GM03348 (cell line): Measurements from ENCODE around the gene VAMP5.
A peak's percentile ranks its signal among the peaks of the same experiment; 100 is the strongest.
"Not testable (repeated sequence)": the region's sequence is repeated elsewhere in the genome, so short reads cannot be mapped to it uniquely, and the experiment has no call there.

Source experiments
- DNase-seq: peaks from one replicate; pipeline ENCODE4 v3.0.0; 2012; ENCODE audit warnings: low spot score

The VAMP5 gene

DNA sequence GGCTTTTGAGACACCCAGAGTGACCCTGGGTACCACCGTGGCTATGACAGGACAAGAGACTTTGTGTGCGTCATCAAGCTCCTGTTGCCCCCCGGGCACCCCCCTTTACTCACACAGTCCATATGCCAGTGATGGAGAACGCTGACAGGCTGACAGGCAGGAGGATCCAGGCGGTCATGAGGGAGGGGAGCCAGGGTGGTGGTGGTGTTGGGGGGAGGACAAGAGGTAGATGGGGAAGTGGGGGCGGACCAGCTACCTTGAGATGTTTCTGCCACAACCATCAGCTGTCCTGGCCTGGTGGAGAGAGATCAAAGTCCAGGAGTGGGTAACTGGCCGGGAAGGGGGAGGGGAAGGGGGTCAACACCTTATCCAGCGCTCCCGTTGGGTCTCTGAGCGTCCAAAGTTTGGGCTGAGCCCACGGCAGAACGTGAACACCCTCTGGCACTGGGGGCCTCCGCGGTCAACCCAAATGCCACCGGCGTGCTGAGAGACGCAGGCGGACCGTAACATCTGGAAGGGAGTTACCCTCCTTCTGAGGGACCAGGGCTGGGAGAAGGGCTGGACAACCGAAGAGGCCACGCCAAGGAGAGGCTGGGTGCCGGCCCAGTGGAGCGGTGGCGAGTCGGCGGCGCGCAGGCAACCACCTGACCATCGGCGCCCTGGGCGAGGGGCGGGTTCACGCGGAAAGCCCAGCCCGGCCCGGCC is 17.7 kb downstream of the VAMP5 start:
- DNase-seq: peak; percentile 79

DNA sequence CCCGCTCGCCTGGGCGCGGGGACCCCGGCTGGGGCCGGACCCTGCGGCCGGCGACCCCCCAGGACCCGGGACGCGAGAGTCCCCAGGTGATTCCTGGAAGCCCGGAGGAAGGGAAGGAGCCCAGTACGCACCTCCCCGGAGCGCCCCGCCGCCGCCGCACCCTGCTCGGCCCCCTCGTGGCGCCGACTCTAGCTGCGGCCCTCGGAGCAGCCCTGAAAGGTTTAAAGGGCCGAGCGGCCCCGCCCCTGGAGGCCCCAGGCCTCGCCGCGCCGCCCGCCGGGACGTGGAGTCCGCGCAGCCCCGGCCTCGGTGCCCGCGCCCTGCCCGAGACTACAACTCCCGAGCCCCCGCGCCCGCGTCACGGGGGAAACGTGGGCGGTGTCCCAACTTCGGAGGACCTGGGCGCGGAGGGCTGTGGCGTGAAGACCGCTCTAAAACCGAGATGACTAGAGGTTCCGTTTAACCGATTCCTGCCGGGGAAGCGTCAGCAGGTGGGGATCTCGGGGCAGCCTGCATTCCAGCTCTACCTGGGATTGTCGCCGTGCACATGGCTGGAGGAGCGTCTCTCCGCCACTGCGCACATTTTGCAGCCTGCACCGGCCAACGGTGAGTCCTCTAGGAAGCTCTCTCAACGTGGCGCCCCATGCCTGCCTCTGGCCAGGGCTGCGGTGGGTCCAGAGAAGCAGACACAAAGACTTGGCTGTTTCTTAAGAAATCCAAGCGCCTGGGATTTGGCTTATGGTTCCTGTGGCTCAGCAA is 18.4 kb downstream of the VAMP5 start, which contains the start of gene TMEM150A:
Gene TMEM150A (minus strand): TSS at position 223 of the 759 bp plus-strand sequence. CDS start 750 bp downstream, outside the sequence.
- peak; percentile 96 for DNase-seq

DNA sequence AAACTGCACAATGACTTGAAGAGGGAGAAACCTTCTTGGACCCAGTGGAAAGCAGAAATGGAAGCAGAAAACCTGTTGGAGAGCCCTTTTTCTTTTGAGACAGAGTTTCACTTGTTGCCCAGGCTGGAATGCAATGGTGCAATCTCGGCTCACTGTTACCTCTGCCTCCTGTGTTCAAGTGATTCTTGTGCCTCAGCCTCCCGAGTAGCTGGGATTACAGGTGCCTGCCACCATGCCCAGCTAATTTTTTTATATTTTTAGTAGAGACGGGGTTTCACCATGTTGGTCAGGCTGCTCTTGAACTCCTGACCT is 19.9 kb downstream of the VAMP5 start:
- DNase-seq: not testable (repeated sequence)

DNA sequence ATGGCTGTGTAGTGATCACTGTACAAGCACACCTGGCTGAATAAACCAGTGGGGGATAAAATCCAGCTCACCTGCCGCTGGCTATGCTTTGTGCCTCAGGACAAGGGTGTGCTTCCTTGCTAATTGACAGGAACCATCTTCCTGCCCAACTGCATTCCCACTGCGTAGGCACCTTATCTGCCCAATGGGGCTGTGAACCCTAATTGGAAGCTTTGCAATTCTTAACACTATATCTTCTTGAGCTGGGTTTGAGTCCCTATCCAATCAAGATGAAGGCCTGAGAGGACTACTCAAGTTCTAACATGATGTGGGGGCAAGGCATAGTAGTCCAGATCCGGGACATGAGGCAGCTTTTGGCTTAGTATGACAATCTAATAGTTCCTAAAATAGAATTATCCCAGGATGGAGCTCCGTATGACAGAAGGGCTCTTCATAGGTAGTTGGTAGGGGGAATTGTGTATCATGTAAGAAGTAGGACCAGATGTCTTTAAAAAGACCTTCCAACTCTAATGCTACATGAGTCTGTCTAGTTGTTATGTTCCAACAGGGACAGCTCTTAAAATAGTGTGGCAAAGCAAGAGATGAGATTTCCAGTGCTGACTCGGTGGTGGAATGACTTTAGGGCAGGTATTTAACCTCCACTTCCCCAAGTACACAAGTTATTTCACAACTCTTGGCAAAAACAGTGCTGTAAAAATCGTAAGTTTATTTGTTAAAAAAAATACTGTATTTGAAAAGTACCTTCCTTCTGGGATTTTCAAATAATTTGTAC is 20.5 kb downstream of the VAMP5 start:
- DNase-seq: no peak

DNA sequence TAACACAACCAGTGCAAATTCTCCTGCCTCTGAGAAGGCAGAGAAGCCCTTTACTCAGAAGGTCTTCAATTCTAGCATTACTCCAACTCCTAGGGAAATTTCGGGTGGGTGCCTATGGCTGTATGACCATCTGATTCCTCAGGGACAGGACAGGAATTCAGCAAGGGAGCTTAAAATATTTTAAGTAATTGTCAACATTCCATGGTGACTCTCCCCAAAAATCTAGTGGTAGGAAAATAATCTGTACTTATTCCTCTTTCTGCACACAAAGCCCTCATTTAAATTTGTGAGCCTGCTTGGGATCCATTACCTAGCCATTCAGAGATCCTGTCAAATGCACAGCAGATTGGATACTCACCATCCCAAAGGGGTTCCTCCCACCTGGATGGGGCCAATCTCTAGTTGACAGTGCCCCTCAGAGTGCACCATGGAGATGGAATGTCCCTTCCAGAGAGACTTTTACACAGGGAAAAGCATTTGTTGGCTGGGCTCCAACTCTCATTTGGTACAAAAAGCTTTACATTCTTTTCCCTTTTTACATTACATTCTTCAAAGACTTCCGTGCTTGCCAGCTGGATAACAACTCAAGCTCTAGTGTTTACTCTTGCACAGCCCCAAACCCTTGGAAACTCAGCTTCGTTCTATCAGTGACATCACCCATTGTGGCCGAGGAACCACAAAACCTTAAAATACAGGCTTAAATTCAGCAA is 21.3 kb downstream of the VAMP5 start:
- peak; percentile 53 for DNase-seq

DNA sequence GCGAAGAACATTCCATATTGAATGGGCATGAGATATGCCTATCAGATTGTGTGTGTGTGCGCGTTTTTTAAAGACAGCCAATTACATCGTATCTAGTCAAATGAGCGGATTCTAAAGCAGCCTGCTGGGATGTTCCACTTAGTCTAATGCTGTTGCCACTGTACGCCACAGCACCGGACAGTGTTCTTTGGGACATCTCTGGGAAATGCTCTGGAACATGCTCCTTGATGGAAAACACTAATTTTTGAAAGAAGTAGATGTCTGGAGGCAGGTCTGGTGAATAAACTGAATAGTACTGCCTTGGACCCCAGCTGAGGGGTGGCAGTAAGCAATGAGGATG is 21.9 kb downstream of the VAMP5 start:
- DNase-seq: no peak

DNA sequence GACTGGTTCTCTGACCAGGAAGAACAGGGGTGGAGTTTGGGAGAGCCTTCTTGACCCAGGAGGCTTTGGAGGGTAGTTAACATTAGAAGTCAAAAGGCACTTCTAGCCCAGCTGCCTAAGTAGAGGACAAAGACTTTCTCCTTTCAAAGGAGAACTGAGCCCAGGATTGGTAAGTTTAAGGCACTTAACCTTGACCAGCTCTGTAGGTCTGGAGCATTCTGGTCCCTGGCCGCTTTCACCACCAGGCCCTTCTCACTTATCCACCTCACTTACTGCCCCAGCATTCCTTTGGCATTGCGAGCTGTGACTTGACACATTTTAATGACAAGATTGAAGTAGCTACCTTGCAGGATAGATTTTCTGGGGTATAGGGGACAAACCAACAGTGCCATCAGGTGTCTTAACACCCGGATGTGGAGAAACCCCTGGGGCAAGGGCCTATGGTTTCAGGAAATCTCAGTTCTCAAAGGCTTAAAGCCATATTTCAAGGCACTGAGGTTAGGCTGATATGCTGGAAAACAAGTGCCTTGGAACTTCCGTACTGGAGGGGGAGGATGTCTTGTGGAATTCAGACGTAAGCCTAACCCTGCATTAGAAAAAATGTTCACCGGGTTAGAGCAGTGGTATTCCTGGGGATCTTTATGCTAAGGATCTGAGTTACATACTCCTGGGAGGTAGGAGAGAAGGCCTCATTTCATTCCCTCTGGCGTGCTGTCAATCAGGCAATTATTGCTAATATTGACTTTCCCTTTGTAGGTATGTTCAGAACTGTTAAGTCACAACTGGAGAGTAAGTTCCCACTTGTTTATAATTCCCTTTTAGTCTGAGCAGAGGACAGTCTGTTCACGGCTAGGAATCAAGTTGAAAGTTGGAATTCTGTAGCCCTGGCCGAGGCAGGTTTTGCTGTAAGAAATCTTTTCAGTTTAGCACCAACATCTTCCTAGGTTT is 23.3 kb downstream of the VAMP5 start:
- DNase-seq: no peak

DNA sequence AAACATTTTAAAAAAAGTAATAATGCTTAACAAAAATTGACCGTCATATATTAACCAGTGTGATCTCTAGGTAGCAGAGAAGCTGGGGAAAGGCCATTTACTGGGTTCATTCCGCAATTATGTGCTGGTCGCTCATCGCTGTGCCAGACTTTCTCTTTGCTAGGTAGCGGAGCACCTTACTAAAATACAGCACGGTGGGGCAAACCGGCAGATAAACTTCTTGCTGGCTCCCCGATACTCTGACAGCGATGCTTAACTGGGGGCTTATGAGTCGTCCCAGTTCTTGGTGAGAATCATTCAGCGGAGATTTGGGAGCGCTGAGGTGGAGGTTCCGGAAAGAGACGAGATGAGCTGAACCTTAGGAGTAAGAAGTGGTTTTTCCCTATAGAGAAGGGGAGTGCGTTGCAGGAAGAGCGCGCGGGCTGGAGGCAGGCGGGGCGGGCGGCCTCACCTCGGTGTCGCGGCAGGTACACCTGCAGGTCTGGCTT is 27.0 kb downstream of the VAMP5 start:
- DNase-seq: no peak

DNA sequence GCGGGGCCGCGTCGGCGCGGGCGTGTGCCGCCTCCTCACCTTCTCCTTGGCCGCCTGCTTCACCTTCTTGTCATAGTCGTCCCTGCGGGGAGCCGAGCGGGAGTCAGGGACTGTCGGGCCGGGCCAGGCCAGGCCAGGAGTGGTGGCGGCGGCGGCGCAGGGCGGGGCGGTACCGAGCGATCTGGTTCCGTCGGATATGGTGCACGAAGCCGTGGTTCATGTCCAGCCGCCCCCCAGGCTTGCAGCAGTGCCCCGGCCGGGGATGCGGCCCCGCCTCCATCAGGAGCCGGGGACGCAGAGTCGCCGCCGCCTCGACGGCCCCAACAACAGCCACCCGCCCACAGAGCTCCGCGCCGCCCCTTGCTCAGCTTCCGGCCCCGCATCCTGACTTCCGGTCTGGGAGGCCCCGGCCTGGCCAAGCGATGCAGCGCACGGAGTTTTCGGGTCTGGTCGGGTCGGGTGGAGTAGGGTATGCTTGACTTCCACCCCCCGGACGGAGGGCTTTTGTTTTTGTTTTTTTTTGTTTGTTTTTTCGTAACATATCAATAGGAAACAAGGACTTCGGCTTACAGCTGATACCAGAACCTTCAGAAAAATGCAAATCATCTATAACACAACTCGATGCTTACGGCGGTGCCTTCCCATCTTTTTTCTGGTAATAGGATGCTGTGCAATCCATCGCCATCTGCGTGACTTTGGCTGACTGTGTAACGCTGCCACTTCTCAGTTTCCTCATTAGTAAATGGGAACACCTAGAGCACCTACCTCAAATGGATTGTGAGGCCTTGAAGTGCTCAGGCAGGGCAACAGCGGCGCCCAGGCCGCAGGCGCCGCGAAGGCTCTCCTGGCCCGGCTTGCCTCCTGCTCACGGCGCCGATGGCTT is 27.7 kb downstream of the VAMP5 start, which contains the start of gene C2orf68:
Gene C2orf68 (minus strand): TSS at position 362 of the 883 bp plus-strand sequence. CDS start 82 bp downstream, at position 280.
- peak; percentile 93 for DNase-seq

DNA sequence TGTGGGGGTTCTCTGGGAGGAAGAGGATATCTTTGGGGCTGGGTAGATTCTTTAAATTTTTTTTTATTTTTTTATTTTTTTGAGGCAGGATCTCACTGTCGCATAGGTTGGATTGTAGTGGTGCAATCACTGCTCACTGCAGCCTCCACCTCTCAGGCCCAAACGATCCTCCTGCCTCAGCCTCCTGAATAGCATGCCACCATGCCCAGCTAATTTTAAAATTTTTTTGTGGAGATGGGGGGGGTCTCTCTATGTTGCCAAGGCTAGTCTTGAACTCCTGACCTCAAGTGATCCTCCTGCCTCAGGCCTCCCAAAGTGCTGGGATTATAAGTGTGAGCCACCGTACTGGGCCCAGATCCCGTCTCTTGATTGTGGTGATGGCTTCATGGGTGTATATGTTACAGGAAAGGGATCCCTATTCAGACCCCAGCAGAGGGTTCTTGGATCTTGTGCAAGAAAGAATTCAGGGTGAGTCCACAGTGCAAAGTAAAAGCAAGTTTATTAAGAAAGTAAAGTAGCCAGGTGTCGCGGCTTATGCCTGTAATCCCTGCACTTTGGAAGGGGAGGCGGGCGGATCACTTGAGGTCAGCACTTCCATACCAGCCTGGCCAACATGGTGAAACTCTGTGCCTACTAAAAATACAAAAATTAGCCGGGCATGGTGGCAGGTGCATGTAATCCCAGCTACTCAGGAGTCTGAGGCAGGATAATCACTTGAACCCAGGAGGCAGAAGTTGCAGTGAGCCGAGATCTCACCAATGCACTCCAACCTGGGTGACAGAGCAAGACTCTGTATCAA is 29.7 kb downstream of the VAMP5 start:
- DNase-seq: no peak

DNA sequence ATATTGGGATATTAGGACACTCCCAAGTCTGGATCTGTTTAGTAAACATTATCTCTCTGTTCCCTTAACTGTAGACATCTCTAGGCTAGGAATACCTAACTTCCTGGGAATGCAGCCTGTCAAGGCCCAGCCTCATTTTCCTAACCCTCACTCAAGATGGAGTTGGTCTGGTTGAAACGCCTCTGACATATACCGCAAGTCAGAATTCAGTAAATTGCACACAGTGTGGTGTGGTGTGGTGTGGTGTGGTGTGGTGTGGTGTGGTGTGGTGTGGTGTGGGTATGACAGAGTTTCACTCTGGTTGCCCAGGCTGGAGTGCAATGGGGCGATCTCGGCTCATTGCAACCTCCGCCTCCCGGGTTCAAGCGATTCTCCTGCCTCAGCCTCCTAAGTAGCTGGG is 30.5 kb downstream of the VAMP5 start:
- not testable (repeated sequence) for DNase-seq

DNA sequence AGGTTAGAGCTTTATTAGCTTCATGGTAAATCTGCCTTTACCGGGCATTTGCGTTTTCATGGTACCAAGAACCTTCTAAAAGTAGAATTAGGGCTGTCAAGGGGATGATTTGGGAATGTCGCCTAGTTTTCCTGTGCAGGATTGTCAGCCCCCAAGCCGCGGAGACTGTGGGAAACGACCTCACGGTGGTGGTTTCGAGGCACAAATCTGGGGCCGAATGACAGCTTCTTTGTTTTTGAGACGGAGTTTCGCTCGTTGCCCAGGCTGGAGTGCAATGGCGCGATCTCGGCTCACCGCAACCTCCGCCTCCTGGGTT is 31.1 kb downstream of the VAMP5 start:
- DNase-seq: no peak

DNA sequence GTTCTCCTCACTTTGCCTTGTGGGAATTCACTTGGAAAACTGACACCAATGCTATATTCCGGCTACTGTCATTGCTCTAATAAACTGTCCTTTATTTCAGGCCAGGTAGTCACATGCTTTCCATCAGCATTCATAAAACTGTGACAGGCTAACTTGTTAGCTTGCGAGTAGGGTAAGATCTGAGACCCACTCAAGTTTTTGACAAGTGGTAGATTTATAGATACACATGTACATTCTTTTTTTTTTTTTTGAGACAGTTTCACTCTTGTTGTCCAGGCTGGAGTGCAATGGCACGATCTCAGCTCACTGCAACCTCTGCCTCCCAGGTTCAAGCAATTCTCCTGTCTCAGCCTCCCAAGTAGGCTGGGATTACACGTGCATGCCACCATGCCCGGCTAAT is 33.5 kb downstream of the VAMP5 start:
- DNase-seq: not testable (repeated sequence)

DNA sequence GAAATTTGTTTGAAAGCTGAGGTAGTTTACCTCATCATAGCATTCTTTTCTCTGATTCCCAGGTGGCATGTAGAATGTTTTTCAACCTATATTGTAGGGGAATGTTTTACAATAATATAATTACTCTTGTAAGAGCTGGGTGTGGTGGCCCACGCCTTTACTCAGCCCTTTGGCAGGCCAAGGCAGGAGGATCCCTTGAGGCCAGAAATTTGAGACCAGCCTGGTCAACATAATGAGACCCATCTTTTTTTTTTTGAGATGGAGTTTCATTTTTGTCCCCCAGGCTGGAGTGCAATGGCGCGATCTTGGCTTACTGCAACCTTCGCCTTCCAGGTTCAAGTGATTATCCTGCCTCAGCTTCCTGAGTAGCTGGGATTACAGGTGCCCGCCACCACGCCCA is 35.4 kb downstream of the VAMP5 start:
- DNase-seq: no peak

DNA sequence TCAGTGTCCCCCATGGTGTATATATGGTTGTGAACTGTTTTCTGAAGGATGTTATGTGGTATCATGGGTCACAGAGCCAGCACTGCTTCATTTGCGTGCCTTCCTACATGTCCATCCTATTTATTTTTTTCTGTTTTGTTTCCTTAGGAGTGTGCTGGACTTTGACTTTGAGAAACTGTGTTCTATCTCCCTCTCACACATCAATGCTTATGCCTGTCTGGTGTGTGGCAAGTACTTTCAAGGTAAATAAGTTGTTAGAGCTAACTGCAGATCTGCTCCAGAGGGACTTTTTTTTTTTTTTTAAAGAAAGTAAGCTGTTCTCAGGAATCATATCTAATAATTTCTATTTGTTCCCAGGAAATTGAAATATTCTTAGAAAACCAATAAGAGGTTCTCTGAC is 37.1 kb downstream of the VAMP5 start:
- DNase-seq: no peak

DNA sequence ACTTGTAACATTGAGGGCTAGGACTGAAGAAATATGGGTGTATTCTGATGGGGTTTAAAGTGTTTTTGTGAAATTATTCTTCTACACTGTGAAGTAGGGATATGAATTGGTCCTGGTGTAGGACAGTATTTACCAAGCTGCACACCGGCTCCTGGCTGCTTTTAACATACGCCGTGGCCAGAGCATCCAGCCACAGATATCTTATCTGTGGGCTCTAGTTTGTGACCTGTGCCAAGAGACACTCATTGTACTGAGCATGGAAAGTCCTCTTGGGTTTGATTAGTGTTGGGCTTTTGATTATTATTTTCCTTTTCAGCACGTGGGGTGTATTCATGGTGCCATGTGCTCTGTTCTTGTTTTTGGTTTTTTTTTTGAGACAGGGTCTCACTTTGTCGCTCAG is 39.8 kb downstream of the VAMP5 start:
- no peak for DNase-seq

DNA sequence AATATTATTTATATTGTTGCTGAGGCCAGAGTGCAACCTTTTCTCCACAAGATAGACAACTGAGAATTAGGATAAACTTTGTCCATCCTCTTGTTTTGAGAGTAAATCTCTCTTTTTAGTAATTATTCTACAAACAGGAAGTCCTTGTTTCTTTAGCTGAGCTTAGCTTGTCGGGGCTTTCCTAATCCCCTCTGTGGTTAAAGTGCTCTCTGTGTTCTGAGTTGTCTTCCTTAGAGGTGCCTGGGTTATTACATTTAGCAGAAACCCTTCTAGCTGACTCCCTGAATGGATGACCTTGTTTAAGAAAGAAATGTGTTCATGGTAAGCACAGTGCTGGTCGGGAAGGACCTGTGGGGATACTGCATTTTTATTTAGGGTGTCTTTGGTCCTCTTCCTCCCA is 44.4 kb downstream of the VAMP5 start:
- DNase-seq: no peak

DNA sequence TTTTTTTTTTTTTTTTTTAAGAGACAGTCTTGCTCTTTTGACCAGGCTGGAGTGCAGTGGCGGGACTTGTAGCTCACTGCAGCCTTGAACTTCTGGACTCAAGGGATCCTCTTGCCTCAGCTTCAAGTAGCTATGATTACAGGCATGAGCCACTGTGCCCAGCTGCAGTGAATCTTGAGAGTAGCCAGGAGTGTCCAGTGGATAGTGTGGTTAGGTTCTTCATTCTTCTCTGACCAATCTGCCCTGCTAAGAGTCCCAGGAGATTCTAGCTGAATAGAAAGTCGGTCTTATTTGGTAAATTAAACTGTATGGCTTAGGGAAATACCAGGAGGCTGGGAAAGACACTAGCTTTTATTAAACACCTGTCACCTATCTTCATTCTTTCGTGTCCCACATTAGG is 47.1 kb downstream of the VAMP5 start:
- no peak for DNase-seq

DNA sequence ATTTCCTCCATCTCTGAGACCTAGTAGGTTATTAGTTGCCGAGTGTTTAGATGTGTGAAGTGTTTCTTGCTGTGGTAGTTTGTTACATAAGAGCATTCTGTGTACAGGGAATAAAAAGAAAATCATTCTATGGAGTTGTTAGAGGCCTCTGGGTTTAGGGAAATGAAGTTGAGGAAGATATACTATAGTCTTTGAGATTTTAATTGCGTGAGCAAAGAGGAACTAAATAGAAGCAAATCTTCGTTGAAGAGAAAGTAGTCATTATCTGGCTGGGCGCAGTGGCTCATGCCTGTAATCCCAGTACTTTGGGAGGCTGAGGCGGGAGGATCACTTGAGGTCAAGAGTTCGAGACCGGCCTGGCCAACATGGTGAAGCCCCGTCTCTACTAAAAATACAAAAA is 50.8 kb downstream of the VAMP5 start:
- no peak for DNase-seq
